Measurements from ENCODE around the gene APCDD1L.

The APCDD1L gene

GRCh38 chr20:58492074-58492718 is 23.0 kb downstream of the APCDD1L start:
- DNase-seq (ENCODE audit: low spot score) = no peak

GRCh38 chr20:58486207-58486606 is 29.0 kb downstream of the APCDD1L start:
- DNase-seq (ENCODE audit: low spot score) = no peak

GRCh38 chr20:58485393-58485792 is 29.8 kb downstream of the APCDD1L start:
- DNase-seq (ENCODE audit: low spot score) = no peak

GRCh38 chr20:58483470-58483869 is 31.7 kb downstream of the APCDD1L start:
- DNase-seq (ENCODE audit: low spot score) = no peak

GRCh38 chr20:58483051-58483450 is 32.1 kb downstream of the APCDD1L start:
- no peak for DNase-seq (ENCODE audit: low spot score)

GRCh38 chr20:58482416-58482815 is 32.8 kb downstream of the APCDD1L start:
- peak; percentile 68 for DNase-seq (ENCODE audit: low spot score)

- DNase-seq (ENCODE audit: low spot score) = peak; percentile 79
Observed at GRCh38 chr20:58481481-58482021, 33.6 kb downstream of the APCDD1L start.

GRCh38 chr20:58480551-58481336 is 34.5 kb downstream of the APCDD1L start:
- no peak for DNase-seq (ENCODE audit: low spot score)

- no peak for DNase-seq (ENCODE audit: low spot score)
Observed at GRCh38 chr20:58479726-58480440, 35.3 kb downstream of the APCDD1L start.

- DNase-seq (ENCODE audit: low spot score) = no peak
Observed at GRCh38 chr20:58478141-58478805, 36.9 kb downstream of the APCDD1L start.

GRCh38 chr20:58475466-58475865 is 39.7 kb downstream of the APCDD1L start:
- no peak for DNase-seq (ENCODE audit: low spot score)

GRCh38 chr20:58473453-58474425 is 41.5 kb downstream of the APCDD1L start:
- no peak for DNase-seq (ENCODE audit: low spot score)

- no peak for DNase-seq (ENCODE audit: low spot score)
Observed at GRCh38 chr20:58472273-58473018, 42.8 kb downstream of the APCDD1L start.

- no peak for DNase-seq (ENCODE audit: low spot score)
Observed at GRCh38 chr20:58471193-58472164, 43.7 kb downstream of the APCDD1L start.

- no peak for DNase-seq (ENCODE audit: low spot score)
Observed at GRCh38 chr20:58470336-58471192, 44.6 kb downstream of the APCDD1L start.

GRCh38 chr20:58469616-58470015 is 45.6 kb downstream of the APCDD1L start:
- no peak for DNase-seq (ENCODE audit: low spot score)

GRCh38 chr20:58467572-58468527 is 47.3 kb downstream of the APCDD1L start:
- no peak for DNase-seq (ENCODE audit: low spot score)
